Testis (tissue), 3 donors: Measurements from ENCODE around the gene KRT222. TPM values are rescaled to one million over a fixed set of nuclear protein-coding genes. Genes with fewer than 3 reads are reported as not detected.

Experiments used
- DNase-seq: peaks from one replicate; pipeline ENCODE4 v3.0.0-alpha.2; 2019
- H3K27ac ChIP-seq, 2 donors: fragments of 200-600 bp; sonication (generic); one replicate each; pipeline ENCODE4 v1.5.1; 2019
- H3K27me3 ChIP-seq: fragments of 200-600 bp; sonication (generic); one replicate; pipeline ENCODE4 v1.5.1; 2019
- H3K36me3 ChIP-seq: fragments of 200-600 bp; sonication (generic); one replicate; pipeline ENCODE4 v1.5.1; 2017; ENCODE audit warnings: low read depth; ENCODE audit errors: missing control alignments
- H3K4me1 ChIP-seq: fragments of 200-600 bp; sonication (generic); one replicate; pipeline ENCODE4 v1.5.1; 2019
- H3K4me3 ChIP-seq, 2 donors: fragments of 200-600 bp; sonication (generic); one replicate each; pipeline ENCODE4 v1.5.1; 2017 to 2019
- H3K9me3 ChIP-seq: fragments of 200-600 bp; sonication (generic); one replicate; pipeline ENCODE4 v1.5.1; 2017
- POLR2A ChIP-seq: fragments of 450-650 bp; IDR thresholded peaks from one replicate; pipeline ENCODE4 v1.6.1; 2017; ENCODE audit warnings: antibody characterized with exemption, mild to moderate bottlenecking, moderate library complexity
- WGBS, 2 donors: methylation state at CpG; one replicate each; pipeline ENCODE4 v1.1.5; 2018; 5-methylcytosine and 5-hydroxymethylcytosine counted together
- intact Hi-C: fragments of 100-400 bp; cut with DNase I; formaldehyde crosslinking; loops from one replicate; pipeline ENCODE4 v1.15.1; 2023; ENCODE audit warnings: low total_unique reads
- polyA plus RNA-seq: library from polyadenylated mRNA; stranded (reverse); fragments of 350-450 nt; fragmentation: Illumina TruSeq; extraction: RNeasy Lipid Tissue Mini Kit (QIAGEN cat#74804); gene quantifications from one replicate; pipeline ENCODE4 v1.2.3, GENCODE V29; 2014; ENCODE audit warnings: low read depth, low replicate concordance; ENCODE audit not compliant: insufficient read depth
- total RNA-seq, 2 donors: library from RNA; depleted of rRNA; stranded (reverse); fragments of >200 nt; gene quantifications; one replicate each; pipeline ENCODE4 v1.2.3, GENCODE V29; 2016
- TF ChIP-seq, protein P1 (sequence below), 3 experiments: fragments of 450-650 bp in 2 of 3; fragments of 200-600 bp in 1 of 3; sonication (generic) in 1 of 3; IDR thresholded peaks; one replicate each; pipeline ENCODE4 v1.5.1; 2016 to 2019; ENCODE audit warnings: antibody characterized with exemption in 3 of 3, mild to moderate bottlenecking in 2 of 3, moderate library complexity in 1 of 3

Gene KRT222
- total and polyA plus RNA-seq, 3 donors from 2014 or later = 1.0 to 3.1 (median 1.2) TPM

DNA sequence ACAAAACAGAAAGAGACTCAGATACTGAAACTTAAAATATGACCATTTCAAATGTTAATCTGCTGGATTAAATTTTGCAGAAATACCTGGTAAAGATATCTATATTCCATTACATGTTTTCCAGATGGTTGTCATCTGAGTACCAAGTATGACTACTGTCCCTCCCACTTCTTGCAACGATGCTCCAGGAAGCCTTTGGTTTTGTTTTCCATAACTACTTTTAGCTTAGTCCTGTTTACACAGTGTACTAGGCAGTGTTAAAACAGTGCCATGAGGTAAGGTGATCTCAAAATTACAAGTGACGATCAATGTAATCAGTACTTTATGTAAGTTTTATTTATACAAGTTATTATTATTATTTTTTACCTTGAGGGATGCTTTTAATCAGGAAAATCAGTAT is 35.1 kb downstream of the KRT222 start:
- intact Hi-C loops = no loop called here
- no peak for DNase-seq
- Histone ChIP-seq H3K4me1 (no peaks in the 10 kb centered on the region), H3K9me3 (no peaks in the 10 kb centered on the region), H3K36me3 (no peaks in the 10 kb centered on the region), H3K4me3 (no peak overlapping the region), H3K27me3 (no peaks in the 10 kb centered on the region), H3K27ac (no peak overlapping the region)
- 53 to 68% methylated on average over 2 of the region's 2 CpGs for WGBS, 2 donors
- TF ChIP-seq, protein P1, sequence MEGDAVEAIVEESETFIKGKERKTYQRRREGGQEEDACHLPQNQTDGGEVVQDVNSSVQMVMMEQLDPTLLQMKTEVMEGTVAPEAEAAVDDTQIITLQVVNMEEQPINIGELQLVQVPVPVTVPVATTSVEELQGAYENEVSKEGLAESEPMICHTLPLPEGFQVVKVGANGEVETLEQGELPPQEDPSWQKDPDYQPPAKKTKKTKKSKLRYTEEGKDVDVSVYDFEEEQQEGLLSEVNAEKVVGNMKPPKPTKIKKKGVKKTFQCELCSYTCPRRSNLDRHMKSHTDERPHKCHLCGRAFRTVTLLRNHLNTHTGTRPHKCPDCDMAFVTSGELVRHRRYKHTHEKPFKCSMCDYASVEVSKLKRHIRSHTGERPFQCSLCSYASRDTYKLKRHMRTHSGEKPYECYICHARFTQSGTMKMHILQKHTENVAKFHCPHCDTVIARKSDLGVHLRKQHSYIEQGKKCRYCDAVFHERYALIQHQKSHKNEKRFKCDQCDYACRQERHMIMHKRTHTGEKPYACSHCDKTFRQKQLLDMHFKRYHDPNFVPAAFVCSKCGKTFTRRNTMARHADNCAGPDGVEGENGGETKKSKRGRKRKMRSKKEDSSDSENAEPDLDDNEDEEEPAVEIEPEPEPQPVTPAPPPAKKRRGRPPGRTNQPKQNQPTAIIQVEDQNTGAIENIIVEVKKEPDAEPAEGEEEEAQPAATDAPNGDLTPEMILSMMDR (IDR thresholded peaks at IDR 0.05) = no peak
- no peak for TF ChIP-seq POLR2A

DNA sequence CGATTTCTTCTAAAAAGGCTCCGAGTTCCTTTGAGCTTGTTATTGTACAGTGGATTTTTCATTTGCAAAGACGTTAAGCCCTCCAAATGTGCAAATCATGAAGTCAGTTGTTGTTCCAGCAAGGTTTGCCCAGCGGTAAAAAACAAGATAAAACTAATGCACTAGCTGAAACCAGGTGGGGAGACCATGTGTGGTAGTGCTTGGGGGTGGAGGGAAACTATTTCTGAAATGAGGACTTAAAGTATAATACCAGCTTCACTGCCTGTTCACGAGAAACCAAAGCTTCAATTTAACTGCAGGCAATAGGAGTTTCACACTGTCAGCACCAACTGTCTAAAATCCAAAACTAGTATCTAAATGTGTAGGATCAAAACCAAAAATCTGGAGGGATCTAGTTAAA is 39.7 kb downstream of the KRT222 start:
- H3K4me3 ChIP-seq = no peak overlapping the region
- H3K27ac ChIP-seq = no peak overlapping the region
- H3K4me1 ChIP-seq = no peaks in the 10 kb centered on the region
- DNase-seq = no peak
- intact Hi-C loops = no loop called here
- H3K9me3 ChIP-seq = no peaks in the 10 kb centered on the region
- WGBS, 2 donors = 41 to 48% methylated on average over 5 of the region's 5 CpGs
- H3K36me3 ChIP-seq = no peaks in the 10 kb centered on the region
- no peaks in the 10 kb centered on the region for H3K27me3 ChIP-seq
- TF ChIP-seq, protein P1 (IDR thresholded peaks at IDR 0.05) = no peak

DNA sequence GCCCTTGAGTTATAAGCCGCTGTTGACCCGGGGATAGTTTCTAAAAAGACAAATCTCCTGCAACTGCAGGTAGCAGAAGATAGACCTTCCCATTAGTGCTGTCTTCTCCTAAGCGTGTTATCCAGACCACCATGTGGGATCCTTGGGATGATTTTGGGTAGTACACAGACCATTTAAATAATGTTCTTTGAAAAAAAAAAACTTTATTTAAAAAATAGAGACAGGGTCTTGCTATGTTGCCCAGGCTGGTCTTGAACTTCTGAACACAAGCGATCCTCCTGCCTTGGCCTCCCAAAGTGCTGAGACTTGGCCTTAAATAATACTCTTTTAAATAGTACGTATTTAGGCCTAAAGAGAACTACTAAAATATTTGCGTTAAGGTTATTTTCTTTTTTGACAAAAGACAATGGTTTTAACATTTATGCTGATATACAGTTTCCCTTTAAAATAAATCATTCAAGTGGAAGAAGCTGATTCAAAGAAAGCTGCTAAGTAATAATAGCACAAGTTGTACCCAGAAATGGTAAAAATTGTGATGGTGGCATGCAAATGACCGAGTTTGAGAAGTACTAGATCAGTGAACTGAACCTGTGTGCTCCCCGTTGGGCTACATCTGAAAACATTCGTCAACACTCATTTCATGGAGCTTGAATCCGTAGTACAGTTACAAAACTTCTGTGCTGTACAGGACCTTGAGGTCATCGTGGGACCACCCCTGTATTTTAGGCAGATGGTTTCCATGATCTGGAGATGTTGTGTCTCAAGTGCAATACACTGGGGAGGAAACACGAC is 41.4 kb downstream of the KRT222 start:
- Histone ChIP-seq H3K4me1 (no peaks in the 10 kb centered on the region), H3K27me3 (no peaks in the 10 kb centered on the region), H3K4me3 (no peak overlapping the region), H3K27ac (no peak overlapping the region), H3K36me3 (no peaks in the 10 kb centered on the region), H3K9me3 (no peaks in the 10 kb centered on the region)
- WGBS, 2 donors = 83 to 92% methylated on average over 12 of the region's 12 CpGs
- TF ChIP-seq POLR2A = no peak
- TF ChIP-seq, protein P1 (IDR thresholded peaks at IDR 0.05) = no peak
- intact Hi-C loops = no loop called here
- no peak for DNase-seq

DNA sequence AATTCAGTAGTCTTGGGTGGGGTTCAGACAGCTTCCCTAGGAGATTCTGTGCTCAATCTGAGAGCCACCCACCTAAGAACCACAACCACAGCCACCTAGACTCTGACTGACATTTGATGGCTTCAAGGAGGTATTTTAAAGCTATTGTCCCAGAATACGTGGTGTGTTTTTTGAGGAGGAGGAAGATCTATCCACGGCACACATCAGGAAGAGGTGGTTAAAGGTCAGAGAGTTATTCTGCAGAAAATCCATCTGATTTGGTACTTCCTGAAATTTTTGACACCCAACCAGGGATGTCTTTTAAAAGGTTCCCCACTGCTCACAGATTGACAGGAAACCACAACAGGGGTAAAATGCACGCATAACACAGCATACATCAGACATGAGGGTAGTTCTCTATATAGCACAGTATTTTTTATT is 42.5 kb downstream of the KRT222 start:
- Histone ChIP-seq H3K4me3 (no peak overlapping the region), H3K27me3 (no peaks in the 10 kb centered on the region), H3K36me3 (no peaks in the 10 kb centered on the region), H3K9me3 (no peaks in the 10 kb centered on the region), H3K27ac (no peak overlapping the region), H3K4me1 (no peaks in the 10 kb centered on the region)
- no peak for TF ChIP-seq POLR2A
- TF ChIP-seq, protein P1 (IDR thresholded peaks at IDR 0.05) = no peak
- intact Hi-C loops = no loop called here
- whole genome bisulfite sequencing, 2 donors = 68 to 81% methylated on average over 3 of the region's 3 CpGs
- DNase-seq = no peak

DNA sequence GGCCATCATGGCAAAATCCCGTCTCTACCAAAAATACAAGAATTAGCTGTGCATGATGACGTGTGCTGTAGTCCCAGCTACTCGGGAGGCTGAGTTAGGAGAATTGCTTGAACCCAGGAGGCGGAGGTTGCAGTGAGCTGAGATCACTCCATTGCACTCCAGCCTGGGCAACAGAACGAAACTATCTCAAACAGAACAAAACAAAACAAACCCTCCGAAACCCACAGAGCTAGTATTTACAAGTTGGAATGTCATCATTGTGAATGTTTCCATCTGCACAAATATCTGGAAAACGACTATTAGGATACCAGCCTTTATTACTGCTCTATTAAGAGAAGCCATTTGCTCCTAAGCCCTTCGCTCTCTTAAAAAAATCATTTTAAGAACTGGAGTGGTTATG is 43.4 kb downstream of the KRT222 start:
- Histone ChIP-seq H3K27me3 (no peaks in the 10 kb centered on the region), H3K27ac (no peak overlapping the region), H3K4me1 (no peaks in the 10 kb centered on the region), H3K36me3 (no peaks in the 10 kb centered on the region), H3K4me3 (no peak overlapping the region), H3K9me3 (no peaks in the 10 kb centered on the region)
- 83% methylated on average over 8 of the region's 8 CpGs for WGBS, 2 donors
- DNase-seq = no peak
- intact Hi-C loops = no loop called here
- no peak for TF ChIP-seq POLR2A
- TF ChIP-seq, protein P1 (IDR thresholded peaks at IDR 0.05) = no peak
